Left ventricle myocardium inferior (tissue), 1 donor: ENCODE results near the gene JADE1. TPM values are rescaled to one million over a fixed set of nuclear protein-coding genes. Genes with fewer than 3 reads are reported as not detected.

Source experiments
- DNase-seq: peaks from one replicate; pipeline ENCODE4 v3.0.0-alpha.2; 2020
- H3K27ac ChIP-seq: fragments of 200-600 bp; replicated peaks from 2 replicates; pipeline ENCODE4 v1.8.0; 2021
- H3K27me3 ChIP-seq: fragments of 200-600 bp; 2 replicates; pipeline ENCODE4 v1.8.0; 2021; ENCODE audit warnings: low read depth
- H3K36me3 ChIP-seq: fragments of 200-600 bp; 2 replicates; pipeline ENCODE4 v1.8.0; 2021
- H3K4me1 ChIP-seq: fragments of 200-600 bp; 2 replicates; pipeline ENCODE4 v1.8.0; 2021
- H3K4me3 ChIP-seq: fragments of 200-600 bp; 2 replicates; pipeline ENCODE4 v1.8.0; 2021; ENCODE audit warnings: mild to moderate bottlenecking, moderate library complexity
- H3K9me3 ChIP-seq: fragments of 200-600 bp; replicated peaks from 2 replicates; pipeline ENCODE4 v1.8.0; 2021
- intact Hi-C: fragments of 100-400 bp; cut with micrococcal nuclease; formaldehyde crosslinking; loops from one replicate; pipeline ENCODE4 v1.11.0; 2022
- total RNA-seq: library from RNA; stranded (reverse); fragmentation: NEBNext Ultra II Directional; extraction: Animal tissue kit (Norgen Biotek cat#: 25700); gene quantifications from one replicate; pipeline ENCODE4 v1.2.1, GENCODE V29; 2021
- TF ChIP-seq, protein P1 (sequence below): fragments of 200-600 bp; IDR thresholded peaks from 2 replicates; pipeline ENCODE4 v1.8.0; 2021; ENCODE audit warnings: antibody characterized with exemption, mild to moderate bottlenecking, borderline replicate concordance
- donor health status: DM: no; HTN: yes; CAD: no; lungs with severe emphysema.

The JADE1 gene
- total RNA-seq, 1 donor from 2014 or later: 22.1 TPM

DNA sequence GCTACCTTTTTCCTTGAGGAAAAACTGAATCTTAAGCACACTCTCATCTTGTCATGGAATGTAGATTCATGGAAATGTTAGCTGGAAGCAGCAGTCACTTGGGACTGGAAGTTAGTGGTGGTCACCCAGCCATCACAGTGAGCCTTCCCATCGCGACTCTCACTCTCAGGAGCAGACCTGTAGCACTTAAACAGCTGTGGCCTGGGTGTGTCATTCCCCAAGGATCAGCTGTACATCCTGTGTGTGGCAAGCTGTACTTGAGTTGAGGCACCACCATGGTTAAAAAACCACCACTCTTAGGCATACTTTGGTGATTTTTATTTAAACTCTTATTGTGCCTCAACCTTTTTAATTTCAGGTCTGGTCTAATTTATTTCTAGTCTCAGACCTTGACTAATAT lies 46.7 kb downstream of the JADE1 start:
- no peaks in the 10 kb centered on the region for H3K9me3 ChIP-seq
- H3K36me3 ChIP-seq: peaks cover 86% of the 10 kb centered on the region
- TF ChIP-seq, protein P1, sequence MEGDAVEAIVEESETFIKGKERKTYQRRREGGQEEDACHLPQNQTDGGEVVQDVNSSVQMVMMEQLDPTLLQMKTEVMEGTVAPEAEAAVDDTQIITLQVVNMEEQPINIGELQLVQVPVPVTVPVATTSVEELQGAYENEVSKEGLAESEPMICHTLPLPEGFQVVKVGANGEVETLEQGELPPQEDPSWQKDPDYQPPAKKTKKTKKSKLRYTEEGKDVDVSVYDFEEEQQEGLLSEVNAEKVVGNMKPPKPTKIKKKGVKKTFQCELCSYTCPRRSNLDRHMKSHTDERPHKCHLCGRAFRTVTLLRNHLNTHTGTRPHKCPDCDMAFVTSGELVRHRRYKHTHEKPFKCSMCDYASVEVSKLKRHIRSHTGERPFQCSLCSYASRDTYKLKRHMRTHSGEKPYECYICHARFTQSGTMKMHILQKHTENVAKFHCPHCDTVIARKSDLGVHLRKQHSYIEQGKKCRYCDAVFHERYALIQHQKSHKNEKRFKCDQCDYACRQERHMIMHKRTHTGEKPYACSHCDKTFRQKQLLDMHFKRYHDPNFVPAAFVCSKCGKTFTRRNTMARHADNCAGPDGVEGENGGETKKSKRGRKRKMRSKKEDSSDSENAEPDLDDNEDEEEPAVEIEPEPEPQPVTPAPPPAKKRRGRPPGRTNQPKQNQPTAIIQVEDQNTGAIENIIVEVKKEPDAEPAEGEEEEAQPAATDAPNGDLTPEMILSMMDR: no peak
- peaks cover 45% of the 10 kb centered on the region for H3K4me1 ChIP-seq
- intact Hi-C loops: no loop called here
- no peaks in the 10 kb centered on the region for H3K27me3 ChIP-seq
- no peak overlapping the region for H3K4me3 ChIP-seq
- H3K27ac ChIP-seq: no peak overlapping the region
- DNase-seq: no peak

DNA sequence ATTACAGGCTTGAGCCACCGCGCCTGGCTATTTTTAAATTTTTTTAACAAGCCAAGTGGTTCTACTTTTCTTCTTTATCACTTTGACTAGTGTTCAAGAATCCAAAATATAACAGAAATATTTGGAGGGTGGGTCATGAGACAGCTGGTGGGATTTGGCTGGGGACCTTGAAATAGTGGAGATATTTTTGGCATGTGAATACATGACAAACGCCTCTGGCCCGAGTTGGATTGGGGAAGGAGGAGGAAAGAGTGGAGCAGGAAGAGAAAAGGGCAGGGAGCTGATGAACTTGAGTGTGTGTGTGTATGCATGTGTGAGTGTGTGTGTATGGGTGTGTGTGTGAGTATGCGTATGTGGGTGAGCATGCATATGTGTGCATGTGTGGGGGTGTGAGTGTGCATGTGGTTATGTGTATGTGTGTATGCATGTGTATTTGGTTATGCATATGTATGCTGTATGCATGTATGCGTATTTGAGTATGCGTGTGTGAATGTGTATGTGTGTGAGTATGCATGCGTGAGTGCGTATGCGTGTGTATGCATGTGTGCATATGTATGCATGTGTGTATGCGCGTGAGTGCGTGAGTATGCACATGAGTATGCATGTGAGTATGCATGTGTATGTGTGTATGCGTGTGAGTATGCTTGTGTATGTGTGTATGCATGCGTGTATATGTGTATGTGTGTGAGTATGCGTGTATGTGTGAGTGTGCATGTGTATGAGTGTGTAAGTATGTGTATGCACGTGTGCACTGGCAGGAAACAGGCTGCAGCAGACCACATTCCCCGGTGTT lies 49.6 kb downstream of the JADE1 start:
- H3K27ac ChIP-seq: peak overlapping the region; percentile 52
- H3K27me3 ChIP-seq: no peaks in the 10 kb centered on the region
- H3K4me3 ChIP-seq: no peak overlapping the region
- DNase-seq: no peak
- no peaks in the 10 kb centered on the region for H3K9me3 ChIP-seq
- intact Hi-C loops: no loop called here
- peaks cover 74% of the 10 kb centered on the region for H3K36me3 ChIP-seq
- H3K4me1 ChIP-seq: peaks cover 65% of the 10 kb centered on the region
- TF ChIP-seq, protein P1: no peak

DNA sequence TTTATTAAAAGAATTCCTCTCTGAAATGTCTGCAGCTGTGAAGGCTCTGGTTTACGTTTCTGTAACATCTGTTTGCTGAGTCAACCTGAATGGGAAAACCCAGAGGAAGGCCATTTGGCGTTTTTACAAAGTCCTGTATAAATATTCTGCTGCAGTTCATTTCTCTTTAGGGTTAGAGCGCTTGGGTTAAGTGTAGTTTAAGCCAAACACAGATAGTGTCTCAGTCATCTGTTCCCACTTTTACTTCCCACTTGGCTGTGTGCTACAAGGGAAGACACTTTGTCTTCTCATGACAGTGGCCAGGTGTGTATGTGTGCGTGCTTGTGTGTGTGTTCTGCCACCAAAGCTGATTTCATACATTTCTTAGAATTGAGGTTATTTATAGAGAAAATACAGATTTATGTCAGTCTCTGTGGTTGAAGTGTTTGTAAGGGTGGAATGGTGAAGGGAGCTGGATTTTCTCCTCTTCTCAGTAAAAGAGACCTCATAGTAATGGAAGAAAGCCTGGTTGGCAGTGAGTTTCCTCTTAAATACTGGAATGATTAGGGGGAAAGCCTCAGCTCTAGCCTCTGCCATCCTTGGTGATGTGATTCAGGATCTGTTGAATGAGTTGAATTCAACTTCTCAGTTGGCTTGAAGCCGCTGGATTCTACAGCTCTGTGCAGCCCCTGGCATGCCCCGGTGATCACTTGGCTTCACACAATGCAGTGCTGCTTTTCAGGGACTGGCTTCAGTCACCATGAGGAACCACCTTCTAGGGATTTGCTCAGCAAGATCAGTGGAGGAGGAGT lies 50.6 kb downstream of the JADE1 start:
- intact Hi-C loops: loop anchor here (5.0 kb wide), 1 partner anchor 668 kb away; no protein-coding TSS in a partner anchor
- peaks cover 70% of the 10 kb centered on the region for H3K36me3 ChIP-seq
- H3K4me3 ChIP-seq: no peak overlapping the region
- TF ChIP-seq, protein P1: no peak
- H3K27me3 ChIP-seq: no peaks in the 10 kb centered on the region
- peak overlapping the region; percentile 38 for H3K27ac ChIP-seq
- H3K9me3 ChIP-seq: no peaks in the 10 kb centered on the region
- peaks cover 62% of the 10 kb centered on the region for H3K4me1 ChIP-seq
- DNase-seq: no peak

DNA sequence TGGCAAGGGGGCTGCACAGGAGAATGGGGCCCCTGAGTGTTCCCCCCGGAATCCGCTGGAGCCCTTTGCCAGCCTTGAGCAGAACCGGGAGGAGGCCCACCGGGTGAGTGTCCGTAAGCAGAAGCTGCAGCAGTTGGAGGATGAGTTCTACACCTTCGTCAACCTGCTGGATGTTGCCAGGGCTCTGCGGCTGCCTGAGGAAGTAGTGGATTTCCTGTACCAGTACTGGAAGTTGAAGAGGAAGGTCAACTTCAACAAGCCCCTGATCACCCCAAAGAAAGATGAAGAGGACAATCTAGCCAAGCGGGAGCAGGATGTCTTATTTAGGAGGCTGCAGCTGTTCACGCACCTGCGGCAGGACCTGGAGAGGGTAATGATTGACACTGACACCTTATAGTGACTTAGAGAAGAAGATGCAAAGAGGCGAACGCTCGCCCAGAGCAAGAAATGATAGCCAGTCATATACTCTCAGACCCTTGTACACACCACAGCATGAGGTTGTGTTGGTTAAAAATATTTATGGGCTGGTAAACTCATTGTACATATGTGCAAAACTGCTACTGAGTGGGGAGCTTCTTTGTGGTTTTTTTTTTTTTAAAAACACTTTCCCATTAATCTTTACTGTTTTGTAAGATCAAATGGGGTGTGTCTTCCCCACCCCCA lies 52.5 kb downstream of the JADE1 start:
- H3K27ac ChIP-seq: no peak overlapping the region
- H3K36me3 ChIP-seq: peaks cover 60% of the 10 kb centered on the region
- no peaks in the 10 kb centered on the region for H3K27me3 ChIP-seq
- no peaks in the 10 kb centered on the region for H3K9me3 ChIP-seq
- DNase-seq: no peak
- peaks cover 56% of the 10 kb centered on the region for H3K4me1 ChIP-seq
- intact Hi-C loops: loop anchor here (5.0 kb wide), 1 partner anchor 670 kb away; no protein-coding TSS in a partner anchor
- TF ChIP-seq, protein P1: no peak
- no peak overlapping the region for H3K4me3 ChIP-seq

DNA sequence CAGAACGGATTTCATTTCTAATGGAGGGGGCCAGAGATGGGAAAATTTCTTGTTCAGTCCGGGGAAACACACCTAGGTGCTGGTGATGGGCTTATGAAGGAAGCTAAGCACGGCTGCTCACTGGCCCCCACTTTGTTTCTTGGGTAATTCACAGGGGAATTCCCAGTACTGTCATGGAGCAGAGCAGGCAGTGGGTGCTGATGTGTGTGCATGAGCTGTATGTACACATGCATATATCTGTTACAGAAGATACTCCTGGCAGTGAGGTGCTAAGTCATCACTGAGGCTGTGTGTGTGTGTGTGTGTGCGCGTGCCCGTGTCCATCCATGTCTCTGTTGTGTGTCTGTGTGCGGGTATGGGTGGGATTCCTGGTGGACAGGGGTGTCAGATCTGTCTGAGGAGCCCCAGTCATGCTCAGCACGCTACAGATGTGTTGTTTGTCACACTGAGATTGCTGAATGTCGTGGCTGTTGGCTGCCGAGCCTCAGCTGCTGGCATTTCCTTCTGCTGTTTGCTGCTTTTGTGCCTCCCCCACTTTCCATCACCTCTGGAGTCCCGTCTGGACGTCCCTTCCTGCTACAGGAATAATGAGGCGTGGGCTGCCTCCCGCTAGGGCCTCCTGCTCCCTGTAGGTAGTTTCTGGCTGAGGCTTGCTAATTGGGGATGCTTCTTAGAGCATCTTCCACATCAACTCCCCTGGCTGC lies 53.3 kb downstream of the JADE1 start:
- Histone ChIP-seq H3K9me3 (no peaks in the 10 kb centered on the region), H3K36me3 (peaks cover 59% of the 10 kb centered on the region), H3K4me3 (no peak overlapping the region), H3K27ac (peak overlapping the region; percentile 9), H3K4me1 (peaks cover 55% of the 10 kb centered on the region), H3K27me3 (no peaks in the 10 kb centered on the region)
- no peak for DNase-seq
- intact Hi-C loops: loop anchor here (5.0 kb wide), 1 partner anchor 670 kb away; no protein-coding TSS in a partner anchor
- TF ChIP-seq, protein P1: no peak
